Measurements from ENCODE around the gene CST5.
"Not testable (repeated sequence)": the region's sequence is repeated elsewhere in the genome, so short reads cannot be mapped to it uniquely, and the experiment has no call there.

The CST5 gene, protein sequence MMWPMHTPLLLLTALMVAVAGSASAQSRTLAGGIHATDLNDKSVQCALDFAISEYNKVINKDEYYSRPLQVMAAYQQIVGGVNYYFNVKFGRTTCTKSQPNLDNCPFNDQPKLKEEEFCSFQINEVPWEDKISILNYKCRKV

DNA sequence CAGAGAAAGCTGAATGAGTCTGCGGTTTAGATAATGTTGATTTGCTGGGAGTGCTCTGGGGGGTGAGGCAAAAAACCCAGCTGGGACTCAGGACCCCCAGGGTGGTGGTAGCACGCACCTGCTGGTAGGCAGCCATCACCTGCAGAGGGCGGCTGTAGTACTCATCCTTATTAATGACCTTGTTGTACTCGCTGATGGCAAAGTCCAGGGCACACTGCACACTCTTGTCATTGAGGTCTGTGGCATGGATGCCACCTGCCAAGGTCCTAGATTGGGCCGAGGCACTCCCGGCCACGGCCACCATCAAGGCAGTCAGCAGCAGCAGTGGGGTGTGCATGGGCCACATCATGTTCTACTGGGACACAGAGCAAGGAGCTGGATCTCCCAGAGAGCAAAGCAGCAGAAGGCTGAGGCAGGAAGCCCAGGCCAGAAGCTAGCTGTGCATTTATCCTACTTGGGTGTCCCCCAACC lies at the start of gene CST5:
Gene CST5 (minus strand): TSS at position 421 of the 471 bp plus-strand sequence. CDS start 72 bp downstream, at position 349.
- no peak for DNase-seq (ENCODE audit: low read depth)

DNA sequence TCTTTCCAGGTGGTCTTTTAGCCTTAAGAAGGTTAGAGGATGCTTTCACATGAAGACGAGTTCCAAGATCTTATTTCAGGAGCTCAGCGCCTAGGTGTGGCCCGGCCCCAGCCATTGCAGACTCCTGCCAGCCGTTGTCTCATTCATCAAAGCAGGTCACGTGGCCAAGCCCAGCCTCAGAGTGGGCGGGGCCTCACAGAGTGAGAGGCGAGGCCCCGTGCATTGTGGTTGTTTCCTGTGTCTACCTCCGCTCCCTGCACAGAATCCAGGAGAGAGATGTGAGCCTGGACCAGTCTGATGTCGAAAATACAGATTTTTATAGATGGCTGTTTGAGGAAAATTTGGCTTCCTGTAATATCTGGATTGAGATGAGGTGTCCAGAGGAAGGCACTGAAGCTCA lies 49.2 kb upstream of the CST5 start:
- no peak for DNase-seq (ENCODE audit: low read depth)

GRCh38 chr20:23928353-23928752 lies 48.8 kb upstream of the CST5 start:
- no peak for DNase-seq (ENCODE audit: low read depth)

DNA sequence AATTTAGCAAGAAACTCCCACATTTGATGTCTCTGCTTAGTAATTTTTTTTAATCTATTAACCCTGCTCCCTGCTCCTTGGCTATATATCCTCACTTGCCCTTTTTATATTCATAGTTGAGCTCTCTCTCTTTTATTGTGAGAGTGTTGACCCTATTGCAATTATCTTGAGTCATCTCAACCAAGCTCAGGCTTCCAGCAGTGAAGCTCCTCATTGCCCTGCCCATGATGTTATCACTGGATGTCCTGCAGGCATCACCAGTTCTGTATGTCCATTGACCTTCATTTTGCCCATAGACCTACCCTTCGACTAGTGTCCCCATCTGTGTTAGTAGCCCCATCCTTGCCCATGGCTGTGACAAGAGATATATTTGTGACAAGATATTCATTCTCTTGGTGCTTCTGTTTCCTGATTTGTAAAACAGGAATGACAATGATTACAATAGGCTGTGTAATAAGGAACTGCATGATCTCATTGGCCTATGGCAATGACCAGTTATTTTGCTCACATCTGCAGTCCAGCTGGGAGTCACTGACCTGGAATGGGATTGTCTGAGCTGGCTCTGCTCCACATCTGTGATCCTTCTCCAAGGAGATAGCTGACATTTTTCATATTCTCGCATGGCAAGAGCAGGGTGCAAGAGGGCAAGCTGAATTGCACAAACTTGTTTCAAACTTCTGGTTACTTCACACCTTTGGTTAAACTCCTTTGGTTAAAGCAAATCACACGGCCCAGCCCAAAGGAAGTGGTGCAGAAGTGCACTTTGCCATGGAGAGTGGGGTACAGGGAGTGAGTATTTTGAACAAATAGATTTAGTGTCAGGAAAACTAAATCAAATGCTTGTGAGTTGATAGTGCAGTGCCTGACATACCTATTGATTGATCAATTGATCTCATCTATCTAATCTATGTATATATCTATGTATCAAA lies 47.7 kb upstream of the CST5 start:
- DNase-seq (ENCODE audit: low read depth): no peak

DNA sequence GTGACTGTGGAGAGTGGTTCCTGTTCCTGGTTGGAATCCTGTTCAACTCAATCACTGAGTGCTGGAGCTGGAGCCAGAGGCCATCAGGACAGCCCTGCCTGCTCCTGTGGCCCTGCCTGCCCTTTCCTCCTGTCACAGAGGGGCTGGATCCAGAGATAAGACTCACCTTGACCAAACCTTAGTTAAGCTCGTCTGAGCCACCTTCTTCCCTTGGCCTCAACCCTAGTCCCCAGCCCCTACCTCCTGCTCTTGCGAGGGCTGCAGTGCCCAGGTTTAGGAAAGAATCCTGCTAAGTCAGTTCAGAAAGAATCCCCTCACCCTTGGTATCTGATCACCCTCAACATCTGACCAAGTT lies 47.0 kb upstream of the CST5 start:
- DNase-seq (ENCODE audit: low read depth): no peak

- DNase-seq (ENCODE audit: low read depth): no peak
Measured at GRCh38 chr20:23925789-23926525, 46.4 kb upstream of the CST5 start.

- no peak for DNase-seq (ENCODE audit: low read depth)
Measured at GRCh38 chr20:23924751-23925150, 45.2 kb upstream of the CST5 start.

DNA sequence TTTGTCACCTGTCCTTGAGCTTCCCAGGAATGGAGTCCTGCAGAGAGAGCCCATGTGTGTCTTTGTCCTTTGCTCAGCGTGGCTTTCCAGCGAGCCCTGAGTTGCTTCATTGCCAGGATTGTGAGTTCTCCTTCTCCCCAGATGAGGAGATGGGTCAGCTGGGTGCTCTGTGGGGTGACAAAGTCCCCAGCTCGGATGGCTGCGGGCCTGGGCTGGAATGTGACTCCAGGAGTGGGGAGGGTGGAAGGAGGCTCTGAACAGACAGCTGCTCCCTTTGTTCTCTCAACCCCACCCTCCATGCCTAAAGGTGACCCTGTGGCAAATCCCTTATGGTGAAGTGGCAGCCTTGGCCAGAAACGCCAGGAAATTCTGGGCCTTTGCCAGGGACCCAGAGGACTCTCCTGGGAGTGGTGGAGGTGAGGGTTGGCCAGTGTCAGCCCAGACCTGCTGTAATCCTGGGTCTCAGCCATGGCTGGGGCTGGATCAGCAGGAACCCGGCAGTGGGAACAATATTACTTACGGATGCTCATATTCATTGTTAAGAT lies 44.4 kb upstream of the CST5 start:
- no peak for DNase-seq (ENCODE audit: low read depth)

DNA sequence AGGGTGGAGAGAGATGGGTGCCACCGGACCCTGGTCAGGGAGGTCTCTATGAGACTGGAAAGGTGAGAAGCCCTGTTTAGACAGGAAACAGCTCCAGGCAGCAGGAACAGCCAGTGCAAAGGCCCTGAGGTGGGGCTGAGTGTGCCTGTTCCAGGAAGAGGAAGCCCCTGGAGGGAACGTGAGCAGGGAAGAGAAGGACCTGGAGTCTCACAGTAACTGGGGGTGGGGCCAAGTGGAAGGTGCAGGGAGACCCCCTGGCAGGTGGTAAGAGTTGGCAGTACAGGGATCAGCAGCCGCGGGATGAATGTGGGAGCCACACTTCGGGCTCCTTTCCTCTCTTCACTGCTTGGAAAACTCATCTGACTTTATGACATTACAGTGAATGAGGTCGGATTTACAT lies 43.8 kb upstream of the CST5 start:
- no peak for DNase-seq (ENCODE audit: low read depth)

DNA sequence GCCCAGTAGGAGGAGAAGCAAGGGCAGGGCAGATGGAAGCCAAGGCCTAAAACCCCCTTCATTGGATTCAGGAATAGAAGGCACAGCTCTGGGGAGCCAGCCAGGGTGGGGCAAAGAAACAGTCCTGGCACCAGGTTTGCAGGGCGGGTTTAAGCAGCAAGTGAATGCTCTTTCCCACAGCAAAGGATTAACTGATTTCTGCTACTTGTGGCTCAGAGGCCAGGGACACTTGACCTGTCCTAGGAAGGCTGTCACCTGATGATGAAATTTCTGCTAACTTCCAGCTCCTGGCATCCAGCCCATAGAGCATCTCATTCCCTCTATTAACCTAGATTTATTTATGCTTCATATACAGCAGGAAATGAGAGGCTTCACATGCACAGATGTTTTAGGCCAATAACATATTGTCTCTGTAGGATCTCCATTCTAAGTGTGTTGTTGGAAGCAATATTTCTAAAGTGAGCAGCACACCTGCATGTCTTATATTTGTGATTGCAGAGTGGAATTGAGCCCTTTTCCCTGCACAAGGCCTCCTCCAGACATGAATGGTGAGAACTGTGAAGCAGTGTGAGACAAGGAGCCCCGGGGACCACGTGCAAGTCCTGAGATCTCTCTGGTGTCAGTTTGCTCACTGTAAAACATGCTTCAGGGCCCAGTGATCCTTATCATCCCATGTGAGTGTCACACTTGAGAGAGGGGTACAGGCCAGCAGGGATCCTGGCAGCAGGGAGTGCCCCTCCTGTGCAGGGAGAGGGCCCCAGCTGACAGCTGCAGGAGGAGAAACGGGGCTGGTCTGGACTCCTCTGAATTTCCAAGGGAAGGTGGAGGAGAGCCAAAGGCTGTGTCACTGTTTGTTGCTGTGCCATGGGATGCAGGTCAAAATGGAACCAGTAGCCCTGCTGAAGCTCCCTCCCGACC lies 41.1 kb upstream of the CST5 start:
- no peak for DNase-seq (ENCODE audit: low read depth)

DNA sequence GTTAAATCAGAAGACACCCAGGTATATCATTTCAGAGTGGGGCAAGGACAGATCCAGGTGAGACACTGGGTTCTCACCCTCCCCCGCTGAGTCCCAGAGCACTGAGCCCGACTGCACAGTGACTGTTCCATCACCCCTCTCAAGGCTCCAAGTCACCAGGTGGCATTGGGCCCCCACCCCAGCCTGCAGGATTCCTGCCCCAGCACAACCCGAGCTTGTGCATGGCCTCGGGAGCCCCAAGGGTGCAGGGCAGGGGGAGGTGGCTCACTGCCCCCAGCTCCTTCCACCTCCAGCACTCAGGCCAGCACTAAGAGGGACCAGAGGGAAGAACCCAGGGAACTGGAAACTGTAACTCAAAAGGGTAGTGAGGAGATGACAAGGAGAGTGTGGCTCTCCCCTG lies 39.3 kb upstream of the CST5 start:
- DNase-seq (ENCODE audit: low read depth): no peak

DNA sequence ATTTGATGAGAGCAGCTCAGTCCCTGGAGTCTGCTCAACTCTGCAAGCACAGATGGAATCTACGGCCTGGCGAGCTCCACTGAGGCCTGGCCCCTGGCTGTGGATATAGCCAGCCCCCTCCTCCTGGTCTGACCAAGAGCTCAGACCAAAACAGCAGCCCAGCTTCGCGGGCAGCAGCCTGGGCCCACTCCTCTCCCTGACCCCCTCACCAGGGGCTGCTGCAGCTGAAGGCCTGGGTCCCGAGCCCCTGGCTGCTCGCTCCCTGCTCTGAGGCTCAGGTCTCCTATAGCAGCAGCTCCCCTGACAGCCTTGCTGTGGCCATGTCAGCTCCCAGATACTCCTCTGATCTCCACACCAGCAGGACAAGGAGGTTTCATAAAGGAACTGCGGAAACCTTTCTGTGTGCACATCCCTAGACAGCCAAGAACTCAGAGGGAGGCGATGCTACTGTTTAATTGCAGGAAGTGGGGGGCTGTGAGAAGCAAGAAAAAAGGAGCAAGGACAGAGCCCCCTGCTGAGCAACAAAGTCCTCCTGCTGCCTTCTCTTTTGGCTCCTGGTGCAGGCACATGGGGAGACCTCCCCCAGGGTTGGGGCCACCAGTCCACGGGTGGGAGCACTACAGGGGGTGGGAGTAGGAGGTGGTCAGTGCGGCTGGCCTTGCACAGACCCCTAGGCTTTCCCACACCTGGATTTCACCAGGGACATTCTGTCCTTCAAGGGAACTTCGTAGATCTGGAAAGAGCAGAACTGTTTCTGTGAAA lies 38.7 kb upstream of the CST5 start:
- no peak for DNase-seq (ENCODE audit: low read depth)

GRCh38 chr20:23917024-23917725 lies 37.6 kb upstream of the CST5 start:
- no peak for DNase-seq (ENCODE audit: low read depth)

- no peak for DNase-seq (ENCODE audit: low read depth)
Measured at GRCh38 chr20:23915844-23916243, 36.3 kb upstream of the CST5 start.

DNA sequence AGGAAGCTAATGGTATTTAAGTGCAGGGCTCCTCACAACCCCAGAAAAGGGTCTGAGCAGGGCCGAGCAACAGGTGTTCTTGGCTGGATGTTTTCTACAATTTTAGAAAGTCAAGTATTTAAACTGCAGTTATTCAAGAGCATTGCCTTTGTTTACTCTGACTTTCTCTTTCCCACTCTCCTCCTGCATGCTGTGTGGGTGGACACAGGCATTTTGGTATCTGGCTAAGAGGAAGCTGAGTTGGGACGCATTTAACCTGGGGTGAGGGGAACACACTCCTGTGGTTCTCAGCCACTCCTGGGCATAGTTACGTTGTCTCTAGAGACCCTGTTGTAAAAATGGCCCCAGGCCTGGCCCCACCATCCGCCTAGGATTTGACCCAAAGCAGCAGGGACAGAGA lies 34.9 kb upstream of the CST5 start:
- not testable (repeated sequence) for DNase-seq (ENCODE audit: low read depth)

DNA sequence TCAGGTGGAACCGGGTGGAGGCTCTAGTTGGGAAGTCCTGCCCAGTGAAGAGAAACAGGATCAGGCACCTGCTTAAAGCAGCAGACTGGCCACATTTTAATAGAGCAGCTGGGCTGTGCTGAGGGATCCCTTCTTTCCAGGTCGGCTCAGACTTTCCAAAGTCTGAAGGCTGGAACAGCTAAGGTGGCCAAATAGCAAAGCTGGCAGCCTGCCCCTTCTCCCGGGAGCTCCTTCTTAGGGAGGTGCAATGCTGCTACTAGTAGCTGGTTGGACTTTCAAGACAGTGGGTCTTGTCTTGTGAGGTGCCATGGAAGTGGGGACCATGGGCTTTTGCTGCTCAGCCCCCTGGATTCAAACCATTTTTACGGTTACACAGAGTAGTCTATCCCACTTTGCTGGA lies 30.7 kb upstream of the CST5 start:
- DNase-seq (ENCODE audit: low read depth): no peak

- DNase-seq (ENCODE audit: low read depth): no peak
Measured at GRCh38 chr20:23909390-23909789, 29.8 kb upstream of the CST5 start.

- DNase-seq (ENCODE audit: low read depth): no peak
Measured at GRCh38 chr20:23907579-23907978, 28.0 kb upstream of the CST5 start.

DNA sequence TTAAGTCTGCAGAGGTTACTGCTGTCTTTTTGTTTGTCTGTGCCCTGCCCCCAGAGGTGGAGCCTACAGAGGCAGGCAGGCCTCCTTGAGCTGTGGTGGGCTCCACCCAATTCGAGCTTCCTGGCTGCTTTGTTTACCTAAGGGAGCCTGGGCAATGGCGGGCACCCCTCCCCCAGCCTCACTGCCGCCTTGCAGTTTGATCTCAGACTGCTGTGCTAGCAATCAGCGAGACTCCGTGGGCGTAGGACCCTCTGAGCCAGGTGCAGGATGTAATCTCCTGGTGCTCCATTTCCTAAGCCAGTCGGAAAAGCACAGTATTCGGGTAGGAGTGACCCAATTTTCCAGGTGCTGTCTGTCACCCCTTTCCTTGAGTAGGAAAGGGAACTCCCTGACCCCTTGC lies 22.8 kb upstream of the CST5 start:
- DNase-seq (ENCODE audit: low read depth): not testable (repeated sequence)

DNA sequence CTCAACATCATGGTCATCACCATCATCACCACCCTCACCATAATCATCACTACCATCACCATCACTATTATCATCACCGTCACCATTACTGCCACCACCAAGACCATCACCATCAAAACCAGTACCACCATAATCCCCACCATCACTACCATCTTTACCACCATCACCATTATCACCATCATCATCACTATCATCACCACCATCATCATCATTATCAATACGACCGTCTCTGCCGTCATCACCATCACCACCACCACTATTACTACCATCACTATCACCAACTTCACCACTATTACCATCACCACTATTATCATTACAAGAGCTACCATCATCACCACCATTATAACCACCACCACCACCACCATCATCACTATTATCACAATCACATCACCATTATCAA lies 11.3 kb upstream of the CST5 start:
- DNase-seq (ENCODE audit: low read depth): not testable (repeated sequence)

All from activated T-cell treated with anti-CD3 and anti-CD28 coated beads for 24 hours (primary cell).